ACC112 (cell line): Measurements from ENCODE around the gene ZNF3.
A peak's percentile ranks its signal among the peaks of the same experiment; 100 is the strongest.

Experiments used
- H2AFZ ChIP-seq: fragments of 200-600 bp; sonication (generic); one replicate; pipeline ENCODE4 v1.6.0; 2017; ENCODE audit warnings: antibody characterized with exemption, low read length; ENCODE audit not compliant: unreplicated experiment
- H3K27ac ChIP-seq: fragments of 200-600 bp; sonication (generic); 2 replicates; pipeline ENCODE4 v1.5.1; 2014; ENCODE audit warnings: low read depth, mild to moderate bottlenecking, antibody characterized with exemption, low read length, moderate library complexity
- H3K27me3 ChIP-seq: fragments of 200-600 bp; sonication (generic); 2 replicates; pipeline ENCODE4 v1.6.1; 2014; ENCODE audit warnings: mild to moderate bottlenecking, antibody characterized with exemption, low read length, moderate library complexity, mixed read lengths; ENCODE audit not compliant: insufficient read depth
- H3K36me3 ChIP-seq: fragments of 200-600 bp; sonication (generic); 2 replicates; pipeline ENCODE4 v1.6.1; 2016; ENCODE audit warnings: mild to moderate bottlenecking, antibody characterized with exemption, low read length, moderate library complexity, mixed read lengths; ENCODE audit not compliant: insufficient read depth
- H3K4me1 ChIP-seq: fragments of 200-600 bp; sonication (generic); one replicate; pipeline ENCODE4 v1.6.1; 2016; ENCODE audit warnings: low read length, mixed read lengths; ENCODE audit not compliant: insufficient read depth, unreplicated experiment, control insufficient read depth
- H3K4me3 ChIP-seq: fragments of 200-600 bp; sonication (generic); 2 replicates; pipeline ENCODE4 v1.5.1; 2014; ENCODE audit warnings: mild to moderate bottlenecking, low read depth, low read length
- H3K79me2 ChIP-seq: fragments of 200-600 bp; sonication (generic); one replicate; pipeline ENCODE4 v1.6.0; 2016; ENCODE audit warnings: low read length; ENCODE audit not compliant: control insufficient read depth, unreplicated experiment, insufficient read depth

ZNF3 gene

GRCh38 chr7:100065452-100066186 lies 15.9 kb downstream of the ZNF3 start:
- H3K4me1 ChIP-seq, result peaks cover 8% of the 10 kb centered on the region
- no peaks in the 10 kb centered on the region for H3K79me2 ChIP-seq
- H3K27ac ChIP-seq, result peak overlapping the region; percentile 64
- H2AFZ ChIP-seq, result no peak overlapping the region
- H3K36me3 ChIP-seq, result peaks cover 54% of the 10 kb centered on the region
- H3K27me3 ChIP-seq, result no peaks in the 10 kb centered on the region
- no peak overlapping the region for H3K4me3 ChIP-seq

GRCh38 chr7:100064162-100064561 lies 17.4 kb downstream of the ZNF3 start:
- Histone ChIP-seq H3K36me3 (peaks cover 46% of the 10 kb centered on the region), H2AFZ (no peak overlapping the region), H3K79me2 (no peaks in the 10 kb centered on the region), H3K27me3 (no peaks in the 10 kb centered on the region), H3K4me1 (peaks cover 8% of the 10 kb centered on the region), H3K27ac (no peak overlapping the region), H3K4me3 (no peak overlapping the region)

GRCh38 chr7:100063376-100063775 lies 18.1 kb downstream of the ZNF3 start:
- no peaks in the 10 kb centered on the region for H3K79me2 ChIP-seq
- no peak overlapping the region for H3K4me3 ChIP-seq
- no peak overlapping the region for H2AFZ ChIP-seq
- H3K36me3 ChIP-seq, result peaks cover 49% of the 10 kb centered on the region
- H3K4me1 ChIP-seq, result peaks cover 8% of the 10 kb centered on the region
- H3K27ac ChIP-seq, result no peak overlapping the region
- no peaks in the 10 kb centered on the region for H3K27me3 ChIP-seq

GRCh38 chr7:100061518-100062193 lies 19.9 kb downstream of the ZNF3 start:
- Histone ChIP-seq H3K4me1 (peaks cover 8% of the 10 kb centered on the region), H3K79me2 (no peaks in the 10 kb centered on the region), H3K27me3 (no peaks in the 10 kb centered on the region), H3K36me3 (peaks cover 51% of the 10 kb centered on the region), H3K27ac (no peak overlapping the region), H3K4me3 (no peak overlapping the region), H2AFZ (no peak overlapping the region)

- H3K4me1 ChIP-seq, result no peaks in the 10 kb centered on the region
- H3K27ac ChIP-seq, result no peak overlapping the region
- H3K36me3 ChIP-seq, result peaks cover 44% of the 10 kb centered on the region
These were observed 22.2 kb downstream of the ZNF3 start for GRCh38 chr7:100059251-100059739.

GRCh38 chr7:100057006-100057405 lies 24.5 kb downstream of the ZNF3 start:
- H3K36me3 ChIP-seq, result peaks cover 34% of the 10 kb centered on the region
- H3K4me1 ChIP-seq, result no peaks in the 10 kb centered on the region
- H2AFZ ChIP-seq, result no peak overlapping the region
- no peaks in the 10 kb centered on the region for H3K27me3 ChIP-seq
- no peak overlapping the region for H3K27ac ChIP-seq
- no peak overlapping the region for H3K4me3 ChIP-seq
- peaks cover 6% of the 10 kb centered on the region for H3K79me2 ChIP-seq

More at GRCh38 chr7:100059251-100059739, 22.2 kb downstream of the ZNF3 start:
- no peaks in the 10 kb centered on the region for H3K79me2 ChIP-seq
- no peak overlapping the region for H2AFZ ChIP-seq
- H3K27me3 ChIP-seq, result no peaks in the 10 kb centered on the region
- no peak overlapping the region for H3K4me3 ChIP-seq

GRCh38 chr7:100053215-100053614 lies 28.3 kb downstream of the ZNF3 start:
- H3K27me3 ChIP-seq, result no peaks in the 10 kb centered on the region
- no peak overlapping the region for H3K4me3 ChIP-seq
- H3K27ac ChIP-seq, result no peak overlapping the region
- H2AFZ ChIP-seq, result no peak overlapping the region
- peaks cover 6% of the 10 kb centered on the region for H3K4me1 ChIP-seq
- peaks cover 11% of the 10 kb centered on the region; the same call in 1 of the 2 replicates for H3K36me3 ChIP-seq
- peaks cover 13% of the 10 kb centered on the region for H3K79me2 ChIP-seq

GRCh38 chr7:100051611-100052010 lies 29.9 kb downstream of the ZNF3 start:
- Histone ChIP-seq H2AFZ (no peak overlapping the region), H3K27me3 (no peaks in the 10 kb centered on the region), H3K4me3 (no peak overlapping the region), H3K4me1 (peaks cover 6% of the 10 kb centered on the region), H3K36me3 (no peaks in the 10 kb centered on the region), H3K79me2 (peaks cover 13% of the 10 kb centered on the region), H3K27ac (no peak overlapping the region)

GRCh38 chr7:100049441-100050291 lies 31.9 kb downstream of the ZNF3 start, which contains the start of gene ZSCAN21:
ZSCAN21 (plus strand) TSS chr7:100049774; CDS start chr7:100057007, 7,233 bp downstream.
- Histone ChIP-seq H3K4me3 (peak within 1 kb of the TSS; percentile 95), H3K4me1 (peaks cover 6% of the 10 kb centered on the region), H3K27me3 (no peaks in the 10 kb centered on the region), H2AFZ (peak within 1 kb of the TSS; percentile 96), H3K27ac (peak within 1 kb of the TSS; percentile 91), H3K36me3 (no peaks in the 10 kb centered on the region), H3K79me2 (peaks cover 13% of the 10 kb centered on the region)

- no peak overlapping the region for H3K27ac ChIP-seq
- peak overlapping the region; percentile 96 for H2AFZ ChIP-seq
- peaks cover 6% of the 10 kb centered on the region for H3K4me1 ChIP-seq
- peaks cover 9% of the 10 kb centered on the region for H3K79me2 ChIP-seq
- no peaks in the 10 kb centered on the region for H3K36me3 ChIP-seq
- H3K27me3 ChIP-seq, result no peaks in the 10 kb centered on the region
- H3K4me3 ChIP-seq, result no peak overlapping the region
These were observed 32.8 kb downstream of the ZNF3 start for GRCh38 chr7:100048680-100049079.
